Measurements from ENCODE around the gene NTRK2.
"Not testable (repeated sequence)": the region's sequence is repeated elsewhere in the genome, so short reads cannot be mapped to it uniquely, and the experiment has no call there.

NTRK2 gene

GRCh38 chr9:85040821-85041465 lies 371.4 kb downstream of the NTRK2 start:
- no peak for DNase-seq

GRCh38 chr9:85041466-85042137 lies 372.1 kb downstream of the NTRK2 start:
- DNase-seq, result no peak

DNA sequence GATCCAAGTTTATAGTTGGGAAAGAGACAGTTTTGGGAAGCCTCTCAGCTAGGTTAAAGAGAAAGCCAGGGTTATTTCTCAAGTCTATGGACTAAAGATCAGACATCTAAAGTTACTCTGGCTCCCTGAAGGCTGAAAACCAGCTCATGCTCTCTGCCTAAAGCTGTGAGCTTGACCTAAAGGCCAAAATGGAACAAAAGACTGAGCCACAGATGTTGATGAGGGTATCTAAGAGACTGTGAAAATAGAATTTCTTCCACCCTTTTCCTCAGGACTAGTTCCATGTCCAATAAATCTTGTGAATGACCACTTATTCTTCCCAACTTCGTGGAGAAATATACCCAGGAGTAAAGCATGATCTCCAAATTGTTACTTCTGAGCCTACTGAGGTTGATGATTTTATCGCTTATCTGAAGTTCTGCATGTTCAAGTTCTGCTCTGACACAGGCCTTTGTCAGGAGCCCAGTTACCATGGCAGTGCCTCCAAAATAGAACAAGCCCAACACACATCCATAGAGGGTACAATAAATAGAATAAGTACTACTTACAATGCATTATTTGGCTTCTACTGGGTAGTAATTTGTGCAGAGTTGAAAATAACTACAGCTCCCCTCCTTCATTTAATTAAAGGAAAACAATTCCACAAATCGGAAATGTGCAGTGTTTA lies 373.6 kb downstream of the NTRK2 start:
- no peak for DNase-seq

DNA sequence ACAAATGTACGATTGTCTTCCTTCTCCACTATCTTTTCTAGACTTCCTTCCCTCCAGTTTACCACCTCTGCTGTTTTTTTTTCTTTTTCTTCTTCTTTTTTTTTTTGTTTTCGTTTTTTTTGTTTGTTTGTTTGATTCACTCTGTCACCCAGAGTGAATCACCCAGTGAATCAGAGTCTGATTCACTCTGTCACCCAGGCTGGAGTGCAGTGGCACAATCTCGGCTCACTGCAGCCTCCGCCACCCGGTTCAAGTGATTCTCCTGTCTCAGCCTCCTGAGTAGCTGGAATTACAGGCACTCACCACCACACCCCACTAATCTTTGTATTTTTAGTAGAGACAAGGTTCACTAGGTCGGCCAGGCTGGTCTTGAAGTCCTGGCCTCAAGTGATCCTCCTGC lies 375.7 kb downstream of the NTRK2 start:
- no peak for DNase-seq

DNA sequence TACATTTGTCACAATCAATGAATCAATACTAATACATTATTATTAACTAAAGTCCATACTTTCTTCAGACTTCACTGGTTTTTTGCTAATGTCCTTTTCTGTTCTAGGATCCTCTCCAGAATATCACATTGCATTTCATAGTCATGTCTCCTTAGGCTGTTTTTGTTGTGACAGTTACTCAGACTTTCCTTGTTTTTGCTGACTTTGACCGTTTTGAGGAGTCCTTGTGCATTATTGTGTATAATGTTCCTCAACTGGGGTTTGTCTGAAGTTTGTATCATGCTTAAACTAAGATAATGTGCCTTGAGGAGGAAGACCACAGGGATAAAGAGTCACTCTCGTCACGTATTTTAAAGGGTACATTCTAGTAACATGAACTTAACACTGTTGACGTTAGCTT lies 376.9 kb downstream of the NTRK2 start:
- DNase-seq, result no peak

DNA sequence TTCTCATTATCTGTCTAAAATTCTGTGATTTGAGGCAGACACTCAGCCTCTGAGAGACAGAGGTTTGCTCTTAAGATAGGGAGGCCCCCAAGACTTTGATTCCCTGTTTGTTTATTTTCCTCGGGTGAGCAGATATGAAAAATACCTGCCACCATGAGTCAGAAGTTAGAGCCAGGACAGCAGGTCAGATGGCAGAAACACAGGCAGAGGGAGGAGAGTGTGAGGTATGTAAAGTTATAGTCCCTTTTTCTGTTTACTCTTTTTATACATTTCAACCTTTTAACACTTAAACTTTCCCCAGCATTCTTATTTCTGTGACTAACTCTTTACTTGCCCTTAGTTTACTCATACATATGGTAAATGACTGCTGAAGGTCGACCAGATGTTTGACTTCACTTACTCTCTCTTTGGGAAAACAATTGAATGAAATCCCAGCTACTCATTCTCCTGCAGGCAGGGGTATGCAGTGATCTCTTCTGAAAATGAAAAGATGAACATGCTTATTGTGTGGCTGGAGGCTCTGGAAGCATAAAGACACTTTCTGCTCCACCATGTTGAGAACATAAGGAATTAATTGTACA lies 383.8 kb downstream of the NTRK2 start:
- DNase-seq, result no peak

DNA sequence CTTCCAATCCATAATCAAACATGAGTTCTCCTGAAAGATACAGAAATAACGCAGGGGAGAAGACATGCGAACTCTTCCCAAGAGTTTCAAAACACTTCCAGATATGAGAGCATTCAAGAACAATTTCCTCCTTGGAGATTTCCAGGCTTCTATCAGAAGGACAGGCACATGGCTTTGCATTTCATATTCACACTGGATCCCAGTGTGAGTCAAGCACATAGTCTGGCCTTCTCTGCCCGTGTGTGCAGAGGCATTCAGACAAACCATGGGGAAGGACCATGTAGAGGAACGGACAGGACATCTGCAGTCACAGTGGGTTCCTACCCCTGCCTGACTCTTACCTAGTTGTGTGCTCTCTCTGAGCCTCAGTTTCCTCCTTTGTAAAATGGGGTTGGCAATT lies 384.5 kb downstream of the NTRK2 start:
- DNase-seq, result no peak

GRCh38 chr9:85055506-85056202 lies 386.1 kb downstream of the NTRK2 start:
- no peak for DNase-seq

DNA sequence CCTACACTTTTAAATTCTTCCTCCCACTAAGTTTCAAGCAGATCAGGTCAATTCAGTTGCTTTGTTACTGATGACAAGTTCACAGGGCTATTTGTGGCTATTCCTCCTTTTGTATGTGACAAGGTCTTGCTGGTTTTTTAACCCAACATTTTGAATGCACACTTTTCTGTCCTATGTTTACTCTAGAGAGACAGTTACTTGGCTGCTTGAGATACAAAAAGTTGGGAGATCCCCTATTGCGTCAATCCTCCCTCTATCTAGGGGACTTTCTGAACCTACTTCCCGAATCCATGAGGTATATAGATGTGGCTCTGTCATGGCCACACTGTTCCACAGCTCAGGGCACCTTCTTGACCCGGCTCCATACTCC lies 386.7 kb downstream of the NTRK2 start:
- no peak for DNase-seq

- DNase-seq, result no peak
Observed at GRCh38 chr9:85061969-85062368, 392.4 kb downstream of the NTRK2 start.

DNA sequence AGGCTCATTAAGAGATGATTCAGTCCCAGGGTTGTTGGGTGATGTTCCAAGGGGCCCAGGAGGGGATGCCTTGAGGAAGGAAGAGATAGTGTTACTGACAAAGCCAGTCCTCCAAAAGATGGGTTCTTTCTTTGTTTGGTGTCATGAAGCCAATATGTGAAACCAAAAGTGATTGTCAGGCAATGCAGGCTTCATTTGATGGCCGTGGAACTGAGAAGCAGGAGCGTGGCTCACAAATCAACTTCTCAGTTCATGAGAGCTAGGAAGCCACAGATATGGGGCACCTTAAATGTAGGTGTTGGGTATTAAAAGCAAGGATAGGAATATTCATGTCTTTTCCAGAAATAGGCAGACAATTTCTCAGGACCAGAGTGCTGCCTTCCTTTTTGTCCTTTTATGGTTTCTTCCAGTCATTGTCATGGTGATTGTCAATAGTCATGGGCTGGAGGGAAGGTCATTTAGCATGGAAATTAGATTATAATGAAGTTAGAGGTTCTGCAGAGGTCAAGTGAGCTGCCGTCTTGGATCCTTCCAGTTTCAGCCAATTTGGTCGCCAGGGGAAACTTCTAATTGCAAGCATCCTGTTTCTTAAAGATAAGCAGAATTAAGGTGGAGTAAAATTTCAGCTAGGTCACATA lies 393.0 kb downstream of the NTRK2 start:
- no peak for DNase-seq

DNA sequence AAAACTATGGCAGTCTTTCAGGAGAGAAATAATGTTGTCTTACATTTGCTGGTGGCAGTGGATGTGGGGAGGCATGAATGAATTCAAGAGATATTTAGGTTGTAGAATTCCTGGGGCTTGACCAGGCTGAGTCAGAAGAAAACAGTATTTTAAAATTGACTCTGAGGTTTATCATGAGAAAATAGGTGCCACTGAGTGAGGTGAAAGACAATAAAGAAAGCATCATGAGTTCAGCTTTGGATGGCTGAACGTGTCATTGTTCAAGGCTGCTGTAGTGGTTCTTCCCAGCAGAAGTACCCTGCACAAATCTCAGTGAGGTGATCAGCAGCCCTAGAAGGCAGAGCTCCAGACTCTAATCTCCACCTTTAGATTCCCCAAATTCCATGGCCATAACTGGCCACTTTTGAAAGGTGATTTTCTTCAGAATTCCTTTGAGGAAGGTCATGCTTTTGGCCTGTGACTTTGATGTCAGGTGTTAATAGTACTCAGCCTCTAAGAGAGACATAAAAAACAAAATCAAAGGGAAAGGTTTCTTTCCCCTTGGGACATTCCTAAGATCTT lies 395.4 kb downstream of the NTRK2 start:
- DNase-seq, result no peak

DNA sequence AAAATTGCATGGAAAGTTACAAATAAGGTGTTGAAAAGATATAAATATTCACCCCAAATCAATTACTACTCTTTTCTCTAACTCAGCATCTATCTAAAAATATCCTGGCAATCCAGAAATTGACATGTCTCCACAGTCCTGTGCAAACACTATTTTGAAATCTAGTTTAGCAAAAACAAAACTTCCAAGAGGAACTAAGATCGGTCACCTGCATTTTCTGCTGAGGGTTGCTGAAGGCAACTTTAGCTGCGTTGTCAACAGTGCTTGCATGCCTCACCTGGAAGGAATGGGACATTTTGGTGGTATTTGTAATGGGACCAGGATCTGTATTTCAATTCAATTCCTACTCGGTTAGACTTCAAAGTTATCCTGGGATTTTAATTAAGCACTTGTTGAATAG lies 398.3 kb downstream of the NTRK2 start:
- DNase-seq, result no peak

GRCh38 chr9:85069421-85069820 lies 399.9 kb downstream of the NTRK2 start:
- not testable (repeated sequence) for DNase-seq
